SU-DHL-6 (cell line): Measurements from ENCODE around the gene PSD.

ENCODE experiments used
- H2AFZ ChIP-seq: fragments of 200-600 bp; sonication (generic); 2 replicates; pipeline ENCODE4 v1.6.1; 2014; ENCODE audit warnings: low read depth, mild to moderate bottlenecking, moderate library complexity, mixed read lengths, antibody characterized with exemption, low read length; ENCODE audit not compliant: severe bottlenecking
- H3F3A ChIP-seq: fragments of 200-600 bp; shearing (Covaris generic); 2 replicates; pipeline ENCODE4 v1.6.0; 2016; ENCODE audit warnings: antibody characterized with exemption, mild to moderate bottlenecking; ENCODE audit not compliant: insufficient read depth
- H3K27ac ChIP-seq: fragments of 200-600 bp; sonication (generic); 2 replicates; pipeline ENCODE4 v1.5.1; 2016; ENCODE audit warnings: low read depth, mild to moderate bottlenecking, low read length, moderate library complexity, mixed read lengths
- H3K27me3 ChIP-seq: fragments of 200-600 bp; sonication (generic), shearing (Covaris generic); 2 replicates; pipeline ENCODE4 v1.6.0; 2014; ENCODE audit warnings: mild to moderate bottlenecking, low read length
- H3K36me3 ChIP-seq: fragments of 200-600 bp; sonication (generic); 2 replicates; pipeline ENCODE4 v1.6.1; 2014; ENCODE audit warnings: mild to moderate bottlenecking, low read length, mixed read lengths
- H3K4me2 ChIP-seq: fragments of 300-600, 200-600 bp; shearing (Covaris generic), sonication (generic); 2 replicates; pipeline ENCODE4 v1.6.0; 2014; ENCODE audit warnings: low read length, low read depth, mild to moderate bottlenecking; ENCODE audit not compliant: poor library complexity, severe bottlenecking
- H3K4me3 ChIP-seq: fragments of 200-600 bp; sonication (generic); 2 replicates; pipeline ENCODE4 v1.5.1; 2014; ENCODE audit warnings: antibody characterized with exemption, low read length, mild to moderate bottlenecking, mixed read lengths; ENCODE audit not compliant: insufficient read depth, poor library complexity, severe bottlenecking
- H3K79me2 ChIP-seq: fragments of 200-600 bp; sonication (generic); 2 replicates; pipeline ENCODE4 v1.6.1; 2014; ENCODE audit warnings: mild to moderate bottlenecking, low read length, moderate library complexity; ENCODE audit not compliant: insufficient read depth
- H3K9ac ChIP-seq: fragments of 200-600 bp; sonication (generic); 2 replicates; pipeline ENCODE4 v1.7.0; 2014; ENCODE audit warnings: mild to moderate bottlenecking, low read length
- H3K9me2 ChIP-seq: fragments of 200-600 bp; sonication (generic); replicated peaks from 2 replicates; pipeline ENCODE4 v1.6.1; 2014; ENCODE audit warnings: low read length; ENCODE audit not compliant: insufficient read depth
- H3K9me3 ChIP-seq: fragments of 200-600 bp; sonication (generic); 2 replicates; pipeline ENCODE4 v1.6.1; 2014; ENCODE audit warnings: low read length, mixed read lengths; ENCODE audit not compliant: insufficient read depth
- H4K20me1 ChIP-seq: fragments of 200-600 bp; sonication (generic); 2 replicates; pipeline ENCODE4 v1.6.1; 2014; ENCODE audit warnings: low read depth, mild to moderate bottlenecking, antibody characterized with exemption, low read length, moderate library complexity, mixed read lengths
- EZH2phosphoT487 ChIP-seq: fragments of 200-600 bp; sonication (generic), shearing (Covaris generic); conservative IDR thresholded peaks from 2 replicates; pipeline ENCODE4 v1.6.1; 2018; ENCODE audit warnings: mild to moderate bottlenecking, antibody characterized with exemption, low read length, moderate library complexity, mixed read lengths
- TF ChIP-seq, protein P1 (sequence below): fragments of 200-600 bp; sonication (generic); IDR thresholded peaks from one replicate; pipeline ENCODE4 v1.5.1; 2017; ENCODE audit warnings: antibody characterized with exemption, mild to moderate bottlenecking, low read length, moderate library complexity; ENCODE audit not compliant: insufficient read depth, poor library complexity, severe bottlenecking

Gene PSD

DNA sequence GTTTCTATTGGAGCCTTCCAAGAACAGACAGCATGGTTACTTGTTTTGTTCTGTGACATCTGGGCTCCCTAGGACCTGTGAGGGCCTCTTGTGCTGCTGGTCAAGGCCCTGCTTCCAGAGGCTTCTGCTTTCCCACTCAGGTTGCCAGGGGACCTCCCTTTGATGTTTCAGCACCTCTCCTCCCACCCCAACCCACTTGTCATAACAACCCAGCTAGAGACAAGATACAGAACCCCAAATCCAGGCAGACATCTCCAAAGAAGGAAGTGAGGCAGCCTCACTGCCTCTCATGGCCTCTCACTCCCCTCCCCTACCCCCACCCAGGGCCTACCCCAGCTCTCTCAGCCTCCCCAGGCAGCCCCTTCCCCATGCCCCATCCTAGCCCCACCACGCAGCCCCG, 11.8 kb downstream of the PSD start:
- Histone ChIP-seq H3K27me3 (no peaks in the 10 kb centered on the region), H3K4me3 (no peak overlapping the region), H3K4me2 (no peak overlapping the region), H3K27ac (no peak overlapping the region), H3F3A (no peaks in the 10 kb centered on the region), H3K9me3 (no peaks in the 10 kb centered on the region), H3K79me2 (no peaks in the 10 kb centered on the region), H4K20me1 (no peaks in the 10 kb centered on the region), H2AFZ (no peak overlapping the region), H3K36me3 (no peaks in the 10 kb centered on the region), H3K9me2 (no peaks in the 10 kb centered on the region), H3K9ac (no peak overlapping the region)
- TF ChIP-seq EZH2phosphoT487, result no peak
- TF ChIP-seq, protein P1, sequence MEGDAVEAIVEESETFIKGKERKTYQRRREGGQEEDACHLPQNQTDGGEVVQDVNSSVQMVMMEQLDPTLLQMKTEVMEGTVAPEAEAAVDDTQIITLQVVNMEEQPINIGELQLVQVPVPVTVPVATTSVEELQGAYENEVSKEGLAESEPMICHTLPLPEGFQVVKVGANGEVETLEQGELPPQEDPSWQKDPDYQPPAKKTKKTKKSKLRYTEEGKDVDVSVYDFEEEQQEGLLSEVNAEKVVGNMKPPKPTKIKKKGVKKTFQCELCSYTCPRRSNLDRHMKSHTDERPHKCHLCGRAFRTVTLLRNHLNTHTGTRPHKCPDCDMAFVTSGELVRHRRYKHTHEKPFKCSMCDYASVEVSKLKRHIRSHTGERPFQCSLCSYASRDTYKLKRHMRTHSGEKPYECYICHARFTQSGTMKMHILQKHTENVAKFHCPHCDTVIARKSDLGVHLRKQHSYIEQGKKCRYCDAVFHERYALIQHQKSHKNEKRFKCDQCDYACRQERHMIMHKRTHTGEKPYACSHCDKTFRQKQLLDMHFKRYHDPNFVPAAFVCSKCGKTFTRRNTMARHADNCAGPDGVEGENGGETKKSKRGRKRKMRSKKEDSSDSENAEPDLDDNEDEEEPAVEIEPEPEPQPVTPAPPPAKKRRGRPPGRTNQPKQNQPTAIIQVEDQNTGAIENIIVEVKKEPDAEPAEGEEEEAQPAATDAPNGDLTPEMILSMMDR, result no peak

DNA sequence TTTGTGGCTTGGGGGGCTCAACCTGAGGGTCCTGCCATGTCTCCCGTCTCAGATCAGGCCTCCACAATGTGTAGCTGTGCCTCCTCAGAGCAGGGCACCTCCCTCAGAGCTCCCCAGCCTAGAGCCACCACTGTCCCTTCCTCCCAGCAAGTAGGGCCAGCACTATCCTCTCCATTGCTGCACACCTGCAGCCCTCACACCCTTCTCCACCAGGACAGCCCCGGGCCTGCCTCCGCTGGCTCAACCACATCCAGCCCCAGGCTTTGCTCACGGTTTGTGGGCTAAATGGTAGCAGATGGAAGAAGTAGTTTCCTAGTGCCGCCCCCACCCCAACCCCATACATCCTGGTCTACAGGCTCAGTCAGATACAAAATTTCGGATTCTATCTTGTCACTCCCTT, 13.0 kb downstream of the PSD start:
- no peaks in the 10 kb centered on the region for H3K36me3 ChIP-seq
- no peaks in the 10 kb centered on the region for H3F3A ChIP-seq
- H3K27ac ChIP-seq, result no peak overlapping the region
- no peak overlapping the region for H3K9ac ChIP-seq
- no peak overlapping the region for H2AFZ ChIP-seq
- no peaks in the 10 kb centered on the region for H4K20me1 ChIP-seq
- no peaks in the 10 kb centered on the region for H3K79me2 ChIP-seq
- no peaks in the 10 kb centered on the region for H3K9me3 ChIP-seq
- H3K4me2 ChIP-seq, result no peak overlapping the region
- no peaks in the 10 kb centered on the region for H3K9me2 ChIP-seq
- no peaks in the 10 kb centered on the region for H3K27me3 ChIP-seq
- TF ChIP-seq, protein P1, result no peak
- TF ChIP-seq EZH2phosphoT487, result no peak
- H3K4me3 ChIP-seq, result no peak overlapping the region

DNA sequence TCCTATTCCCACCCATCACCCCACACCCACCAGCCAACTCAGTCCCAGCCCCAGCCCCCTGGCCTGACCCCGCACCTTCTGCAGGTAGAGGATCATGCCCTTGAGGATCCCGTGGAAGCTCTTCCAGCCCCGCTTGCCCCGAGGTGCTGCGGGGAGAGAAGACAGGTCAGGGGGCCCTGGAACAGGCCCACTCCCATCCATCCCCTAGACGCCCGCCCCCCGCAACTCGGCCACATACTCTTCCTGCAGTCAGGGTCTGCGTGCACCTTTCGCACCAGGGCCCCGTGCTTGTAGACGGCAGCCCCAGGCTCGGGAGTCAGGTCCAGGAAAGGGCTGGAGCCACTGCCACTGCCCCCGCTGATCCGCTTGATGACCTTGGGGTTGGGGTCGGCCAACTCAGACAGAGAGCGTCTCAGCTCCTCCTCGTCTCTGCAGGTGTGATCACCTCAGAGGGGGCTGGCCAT, 13.4 kb downstream of the PSD start:
- no peak overlapping the region for H3K27ac ChIP-seq
- TF ChIP-seq, protein P1, result no peak
- no peak for TF ChIP-seq EZH2phosphoT487

More for the DNA sequence above, 13.4 kb downstream of the PSD start:
- no peaks in the 10 kb centered on the region for H3K9me2 ChIP-seq
- H3K36me3 ChIP-seq, result no peaks in the 10 kb centered on the region
- no peaks in the 10 kb centered on the region for H3K9me3 ChIP-seq
- H3K79me2 ChIP-seq, result no peaks in the 10 kb centered on the region
- H2AFZ ChIP-seq, result no peak overlapping the region
- H4K20me1 ChIP-seq, result no peaks in the 10 kb centered on the region
- no peak overlapping the region for H3K9ac ChIP-seq
- no peak overlapping the region for H3K4me2 ChIP-seq
- no peak overlapping the region for H3K4me3 ChIP-seq
- no peaks in the 10 kb centered on the region for H3F3A ChIP-seq
- H3K27me3 ChIP-seq, result no peaks in the 10 kb centered on the region
